MM.1S (cell line): Measurements from ENCODE around the gene GOLGA2.
A peak's percentile ranks its signal among the peaks of the same experiment; 100 is the strongest.

Experiments
- DNase-seq: peaks from one replicate; pipeline ENCODE4 v3.0.0-alpha.2; 2015
- H2AFZ ChIP-seq: fragments of 300-600 bp; sonication (generic); 2 replicates; pipeline ENCODE4 v1.6.0; 2016; ENCODE audit warnings: antibody characterized with exemption, low read length
- H3F3A ChIP-seq: fragments of 300-600 bp; sonication (generic); 2 replicates; pipeline ENCODE4 v1.6.1; 2016; ENCODE audit warnings: mild to moderate bottlenecking, antibody characterized with exemption, low read length, moderate library complexity, mixed read lengths; ENCODE audit not compliant: insufficient read depth
- H3K27ac ChIP-seq: fragments of 300-600 bp; sonication (generic); 2 replicates; pipeline ENCODE4 v1.5.1; 2016; ENCODE audit warnings: mild to moderate bottlenecking, low read length
- H3K27me3 ChIP-seq: fragments of 300-600 bp; sonication (generic); replicated peaks from 2 replicates; pipeline ENCODE4 v1.6.0; 2016; ENCODE audit warnings: low read length; ENCODE audit not compliant: insufficient read depth
- H3K36me3 ChIP-seq: fragments of 300-600 bp; sonication (generic); replicated peaks from 2 replicates; pipeline ENCODE4 v1.6.1; 2016; ENCODE audit warnings: mild to moderate bottlenecking, low read length, mixed read lengths; ENCODE audit not compliant: insufficient read depth
- H3K4me1 ChIP-seq: fragments of 300-600 bp; sonication (generic); 2 replicates; pipeline ENCODE4 v1.6.1; 2016; ENCODE audit warnings: low read length, mixed read lengths
- H3K4me2 ChIP-seq: fragments of 300-600 bp; sonication (generic); 2 replicates; pipeline ENCODE4 v1.6.0; 2016; ENCODE audit warnings: low read depth, low read length
- H3K4me3 ChIP-seq: fragments of 300-600 bp; sonication (generic); 2 replicates; pipeline ENCODE4 v1.5.1; 2016; ENCODE audit warnings: low read length, mixed read lengths
- H3K79me2 ChIP-seq: fragments of 300-600 bp; sonication (generic); 2 replicates; pipeline ENCODE4 v1.6.1; 2016; ENCODE audit warnings: mixed run types, low read length, mixed read lengths
- H3K9ac ChIP-seq: fragments of 300-600 bp; sonication (generic); 2 replicates; pipeline ENCODE4 v1.6.1; 2016; ENCODE audit warnings: low read length, mixed read lengths
- H3K9me2 ChIP-seq: fragments of 300-600 bp; sonication (generic); replicated peaks from 2 replicates; pipeline ENCODE4 v1.6.1; 2016; ENCODE audit warnings: mild to moderate bottlenecking, low read length, mixed read lengths; ENCODE audit not compliant: insufficient read depth
- H3K9me3 ChIP-seq: fragments of 300-600 bp; sonication (generic); replicated peaks from 2 replicates; pipeline ENCODE4 v1.6.1; 2016; ENCODE audit warnings: mild to moderate bottlenecking, low read length, mixed read lengths; ENCODE audit not compliant: insufficient read depth
- H4K20me1 ChIP-seq: fragments of 300-600 bp; sonication (generic); 2 replicates; pipeline ENCODE4 v1.6.1; 2016; ENCODE audit warnings: mild to moderate bottlenecking, low read length, moderate library complexity, mixed read lengths; ENCODE audit not compliant: insufficient read depth
- CTCF ChIP-seq: fragments of 300-600 bp; sonication (generic); IDR thresholded peaks from 2 replicates; pipeline ENCODE4 v1.5.1; 2016; ENCODE audit warnings: antibody characterized with exemption, low read length, mixed read lengths
- EZH2 ChIP-seq: fragments of 300-600 bp; sonication (generic); optimal IDR thresholded peaks from 2 replicates; pipeline ENCODE3; 2017; ENCODE audit warnings: low read depth, mild to moderate bottlenecking, antibody characterized with exemption, low read length, mixed read lengths
- EZH2phosphoT487 ChIP-seq: fragments of 300-600 bp; sonication (generic); IDR thresholded peaks from 2 replicates; pipeline ENCODE4 v1.6.1; 2018; ENCODE audit warnings: antibody characterized with exemption, low read length

Gene GOLGA2

GRCh38 chr9:128218518-128219389 is 57.1 kb downstream of the GOLGA2 start:
- TF ChIP-seq CTCF (no peak), EZH2 (no peak), EZH2phosphoT487 (no peak)
- Histone ChIP-seq H3K9me2 (no peaks in the 10 kb centered on the region), H4K20me1 (no peaks in the 10 kb centered on the region), H3K9me3 (no peaks in the 10 kb centered on the region), H2AFZ (peak overlapping the region; percentile 84), H3K27me3 (peaks cover 35% of the 10 kb centered on the region), H3K4me3 (peak overlapping the region; percentile 62), H3K36me3 (no peaks in the 10 kb centered on the region), H3K4me2 (peak overlapping the region; percentile 84), H3K4me1 (peaks cover 4% of the 10 kb centered on the region; the same call in 1 of the 2 replicates), H3F3A (no peaks in the 10 kb centered on the region), H3K9ac (peak overlapping the region; percentile 9; the same call in 1 of the 2 replicates), H3K27ac (no peak overlapping the region), H3K79me2 (no peaks in the 10 kb centered on the region)
- peak; percentile 96 for DNase-seq

GRCh38 chr9:128218172-128218517 is 57.7 kb downstream of the GOLGA2 start:
- no peaks in the 10 kb centered on the region for H3K9me3 ChIP-seq
- peaks cover 31% of the 10 kb centered on the region for H3K27me3 ChIP-seq
- no peak overlapping the region for H3K27ac ChIP-seq
- H3K9me2 ChIP-seq: no peaks in the 10 kb centered on the region
- peak overlapping the region; percentile 62 for H3K4me3 ChIP-seq
- no peaks in the 10 kb centered on the region for H3K79me2 ChIP-seq
- no peaks in the 10 kb centered on the region for H3K36me3 ChIP-seq
- H3K4me2 ChIP-seq: peak overlapping the region; percentile 84
- no peaks in the 10 kb centered on the region for H4K20me1 ChIP-seq
- DNase-seq: no peak
- no peak for TF ChIP-seq EZH2
- TF ChIP-seq CTCF: no peak
- peak overlapping the region; percentile 9; the same call in 1 of the 2 replicates for H3K9ac ChIP-seq
- H3K4me1 ChIP-seq: peaks cover 4% of the 10 kb centered on the region; the same call in 1 of the 2 replicates
- no peaks in the 10 kb centered on the region for H3F3A ChIP-seq
- H2AFZ ChIP-seq: peak overlapping the region; percentile 84

- H3K4me3 ChIP-seq: no peak overlapping the region
- no peaks in the 10 kb centered on the region for H4K20me1 ChIP-seq
- no peak overlapping the region for H3K9ac ChIP-seq
- H3K9me3 ChIP-seq: no peaks in the 10 kb centered on the region
- H3K4me2 ChIP-seq: no peak overlapping the region
- H3K36me3 ChIP-seq: no peaks in the 10 kb centered on the region
- no peak for TF ChIP-seq EZH2phosphoT487
- TF ChIP-seq EZH2: no peak
- TF ChIP-seq CTCF: no peak
- H3F3A ChIP-seq: no peaks in the 10 kb centered on the region
- no peak for DNase-seq
- peaks cover 30% of the 10 kb centered on the region for H3K27me3 ChIP-seq
- H3K4me1 ChIP-seq: peaks cover 4% of the 10 kb centered on the region; the same call in 1 of the 2 replicates
- no peaks in the 10 kb centered on the region for H3K79me2 ChIP-seq
- H3K9me2 ChIP-seq: no peaks in the 10 kb centered on the region
- no peak overlapping the region for H3K27ac ChIP-seq
- no peak overlapping the region for H2AFZ ChIP-seq
These were observed 58.8 kb downstream of the GOLGA2 start for GRCh38 chr9:128216781-128217553.
